ENCODE results near the gene USP17L25. TPM values are rescaled to one million over a fixed set of nuclear protein-coding genes. Genes with fewer than 3 reads are reported as not detected.

The USP17L25 gene
- total RNA-seq, result not detected in 2 replicates

GRCh38 chr4:9329611-9330010, at the start of gene USP17L25:
Gene USP17L25, plus strand, starts transcription at chr4:9329911. Its CDS starts 0 bp downstream, at chr4:9329911.

GRCh38 chr4:9324865-9325264, 4.8 kb upstream of the USP17L25 start, which contains the start of gene USP17L24:
Gene USP17L24, plus strand, starts transcription at chr4:9325165. Its CDS starts 0 bp downstream, at chr4:9325165.

DNA sequence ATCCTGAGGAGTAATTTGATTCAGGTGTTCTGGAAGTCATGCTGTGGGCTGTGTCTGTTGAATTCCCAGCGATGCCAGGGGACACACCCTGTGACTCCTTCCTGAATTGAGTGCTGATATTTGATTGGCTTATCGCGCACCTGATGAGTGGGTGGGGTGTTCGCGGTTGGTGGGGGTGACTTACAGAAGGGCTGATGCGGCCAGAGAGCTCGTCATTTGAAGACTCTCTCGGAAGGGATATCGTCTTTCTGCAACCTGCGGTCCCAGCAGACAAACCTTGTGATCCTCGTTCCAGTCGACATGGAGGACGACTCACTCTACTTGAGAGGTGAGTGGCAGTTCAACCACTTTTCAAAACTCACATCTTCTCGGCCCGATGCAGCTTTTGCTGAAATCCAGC, 4.6 kb downstream of the USP17L25 start, which contains the start of gene USP17L26:
USP17L26 (plus strand) TSS at position 301 of the 400 bp plus-strand sequence; CDS start at position 301, 0 bp downstream.

DNA sequence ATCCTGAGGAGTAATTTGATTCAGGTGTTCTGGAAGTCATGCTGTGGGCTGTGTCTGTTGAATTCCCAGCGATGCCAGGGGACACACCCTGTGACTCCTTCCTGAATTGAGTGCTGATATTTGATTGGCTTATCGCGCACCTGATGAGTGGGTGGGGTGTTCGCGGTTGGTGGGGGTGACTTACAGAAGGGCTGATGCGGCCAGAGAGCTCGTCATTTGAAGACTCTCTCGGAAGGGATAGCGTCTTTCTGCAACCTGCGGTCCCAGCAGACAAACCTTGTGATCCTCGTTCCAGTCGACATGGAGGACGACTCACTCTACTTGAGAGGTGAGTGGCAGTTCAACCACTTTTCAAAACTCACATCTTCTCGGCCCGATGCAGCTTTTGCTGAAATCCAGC, 9.4 kb downstream of the USP17L25 start, which contains the start of gene USP17L5:
USP17L5 (plus strand) TSS at position 301 of the 400 bp plus-strand sequence; CDS start at position 301, 0 bp downstream.

DNA sequence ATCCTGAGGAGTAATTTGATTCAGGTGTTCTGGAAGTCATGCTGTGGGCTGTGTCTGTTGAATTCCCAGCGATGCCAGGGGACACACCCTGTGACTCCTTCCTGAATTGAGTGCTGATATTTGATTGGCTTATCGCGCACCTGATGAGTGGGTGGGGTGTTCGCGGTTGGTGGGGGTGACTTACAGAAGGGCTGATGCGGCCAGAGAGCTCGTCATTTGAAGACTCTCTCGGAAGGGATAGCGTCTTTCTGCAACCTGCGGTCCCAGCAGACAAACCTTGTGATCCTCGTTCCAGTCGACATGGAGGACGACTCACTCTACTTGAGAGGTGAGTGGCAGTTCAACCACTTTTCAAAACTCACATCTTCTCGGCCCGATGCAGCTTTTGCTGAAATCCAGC, 14.1 kb downstream of the USP17L25 start, which contains the start of gene USP17L27:
USP17L27 (plus strand) TSS at position 301 of the 400 bp plus-strand sequence; CDS start at position 301, 0 bp downstream.

GRCh38 chr4:9348593-9348992, 18.9 kb downstream of the USP17L25 start, which contains the start of gene USP17L28:
Gene USP17L28, plus strand, starts transcription at chr4:9348893. Its CDS starts 0 bp downstream, at chr4:9348893.

GRCh38 chr4:9353338-9353737, 23.6 kb downstream of the USP17L25 start, which contains the start of gene USP17L29:
Gene USP17L29, plus strand, starts transcription at chr4:9353638. Its CDS starts 0 bp downstream, at chr4:9353638.

GRCh38 chr4:9362829-9363228, 33.1 kb downstream of the USP17L25 start, which contains the start of gene USP17L30:
Gene USP17L30, plus strand, starts transcription at chr4:9363129. Its CDS starts 0 bp downstream, at chr4:9363129.

Other genes starting within 250 kb of the USP17L25 start
- not detected in 2 replicates for gene FAM90A26, start 159.5 kb upstream of the USP17L25 start, total RNA-seq
- not detected in 2 replicates for gene USP17L10, start 119.3 kb upstream of the USP17L25 start, total RNA-seq
- gene USP17L11, start 114.5 kb upstream of the USP17L25 start, total RNA-seq, result not detected in 2 replicates
- not detected in 2 replicates for gene USP17L12, start 109.8 kb upstream of the USP17L25 start, total RNA-seq
- not detected in 2 replicates for gene USP17L13, start 105.0 kb upstream of the USP17L25 start, total RNA-seq
- gene USP17L15, start 95.5 kb upstream of the USP17L25 start, total RNA-seq, result not detected in 2 replicates
- gene USP17L17, start 86.0 kb upstream of the USP17L25 start, total RNA-seq, result not detected in 2 replicates
- gene USP17L18, start 81.3 kb upstream of the USP17L25 start, total RNA-seq, result not detected in 2 replicates
- not detected in 2 replicates for gene USP17L19, start 76.5 kb upstream of the USP17L25 start, total RNA-seq
- not detected in 2 replicates for gene USP17L20, start 71.8 kb upstream of the USP17L25 start, total RNA-seq
- not detected in 2 replicates for gene USP17L21, start 67.0 kb upstream of the USP17L25 start, total RNA-seq
- gene USP17L22, start 62.3 kb upstream of the USP17L25 start, total RNA-seq, result not detected in 2 replicates
- not detected in 2 replicates for gene USP17L24, start 4.7 kb upstream of the USP17L25 start, total RNA-seq
- not detected in 2 replicates for gene USP17L26, start 4.7 kb downstream of the USP17L25 start, total RNA-seq
- not detected in 2 replicates for gene USP17L5, start 9.5 kb downstream of the USP17L25 start, total RNA-seq
- not detected in 2 replicates for gene USP17L27, start 14.2 kb downstream of the USP17L25 start, total RNA-seq
- gene USP17L28, start 19.0 kb downstream of the USP17L25 start, total RNA-seq, result not detected in 2 replicates
- gene USP17L29, start 23.7 kb downstream of the USP17L25 start, total RNA-seq, result not detected in 2 replicates
- gene USP17L30, start 33.2 kb downstream of the USP17L25 start, total RNA-seq, result not detected in 2 replicates
- gene DEFB131A, start 114.5 kb downstream of the USP17L25 start, total RNA-seq, result not detected in 2 replicates

Data from myometrial cell (primary cell).